GM12878 (cell line): ENCODE data around the gene FAM222B. TPM values are rescaled to one million over a fixed set of nuclear protein-coding genes. Genes with fewer than 3 reads are reported as not detected.

Source experiments
- ATAC-seq: fragments of 200-7000 bp; cut with Tn5 transposase; 3 replicates; pipeline ENCODE4 v1.9.1; 2020; ENCODE audit warnings: mild to moderate bottlenecking, moderate library complexity
- BruUV-seq: library from RNA; stranded (reverse); fragments of 400-500 nt; replicated peaks from 2 replicates; lab custom pipeline; 2021; lab: Mats Ljungman, UMichigan
- CTCF ChIA-PET: fragments of 300-600 bp; sonication (Branson Sonifier 250); formaldehyde crosslinking; extraction: SDS; loops from one replicate; lab custom pipeline; 2021; ENCODE audit warnings: inconsistent platforms; lab: Yijun Ruan, JAX
- POLR2A ChIA-PET: fragments of 350-600 bp; formaldehyde crosslinking; extraction: SDS; loops from one replicate; lab custom pipeline; 2021; ENCODE audit warnings: inconsistent platforms; lab: Charles Lee
- RAD21 ChIA-PET: fragments of 300-600 bp; sonication (Branson Sonifier 250); formaldehyde crosslinking; loops from one replicate; lab custom pipeline; 2023; ENCODE audit warnings: antibody characterized with exemption; ENCODE audit not compliant: unreplicated experiment; lab: Charles Lee
- SMC1A ChIA-PET: fragments of 300-600 bp; sonication (Branson Sonifier 250); formaldehyde crosslinking; loops from one replicate; lab custom pipeline; 2023; ENCODE audit not compliant: unreplicated experiment, uncharacterized antibody; lab: Charles Lee
- DNase-seq: peaks from one replicate; pipeline ENCODE4 v3.0.0-alpha.2; 2011; ENCODE audit warnings: low read depth, low spot score
- FAIRE-seq: peaks from 3 replicates; lab custom pipeline; 2011; peaks lifted over from hg19 to GRCh38; lab: Jason Lieb, UNC
- H2AFZ ChIP-seq: 2 replicates; pipeline ENCODE4 v1.6.0; 2011; ENCODE audit warnings: low read depth, low read length, control low read depth; ENCODE audit not compliant: control insufficient read depth
- H3K27ac ChIP-seq: 2 replicates; pipeline ENCODE4 v1.5.1; 2011; ENCODE audit warnings: control low read depth; ENCODE audit not compliant: control insufficient read depth, insufficient read depth
- H3K27me3 ChIP-seq, 2 experiments: replicated peaks in 1 of 2; 2 replicates each; pipeline versions ENCODE4 v1.6.0 to v1.6.1; 2011; ENCODE audit warnings: low read length in 1 of 2; ENCODE audit not compliant: control insufficient read depth in 2 of 2, insufficient read depth in 2 of 2
- H3K36me3 ChIP-seq, 2 experiments: 2 replicates each; pipeline ENCODE4 v1.5.1; 2011; ENCODE audit warnings: low read length in 1 of 2; ENCODE audit not compliant: control insufficient read depth in 2 of 2, insufficient read depth in 2 of 2
- H3K4me1 ChIP-seq: 2 replicates; pipeline ENCODE4 v1.6.1; 2011; ENCODE audit warnings: mild to moderate bottlenecking, low read length, moderate library complexity, mixed read lengths; ENCODE audit not compliant: control insufficient read depth, insufficient read depth
- H3K4me2 ChIP-seq: 2 replicates; pipeline ENCODE4 v1.6.0; 2011; ENCODE audit warnings: control low read depth; ENCODE audit not compliant: control insufficient read depth, insufficient read depth
- H3K4me3 ChIP-seq: fragments of 200-600 bp; sonication (generic); 2 replicates; pipeline ENCODE4 v1.5.1; 2016
- H3K79me2 ChIP-seq: 2 replicates; pipeline ENCODE4 v1.6.0; 2011; ENCODE audit warnings: low read length; ENCODE audit not compliant: control insufficient read depth, insufficient read depth
- H3K9ac ChIP-seq: 2 replicates; pipeline ENCODE4 v1.8.0; 2011; ENCODE audit warnings: low read length, control low read depth, mixed read lengths; ENCODE audit not compliant: control insufficient read depth, insufficient read depth
- H3K9me3 ChIP-seq: replicated peaks from 3 replicates; pipeline ENCODE4 v1.5.1; 2011; ENCODE audit warnings: mild to moderate bottlenecking, low read length; ENCODE audit not compliant: control insufficient read depth, insufficient read depth
- H4K20me1 ChIP-seq: 2 replicates; pipeline ENCODE4 v1.6.0; 2011; ENCODE audit not compliant: control insufficient read depth, insufficient read depth
- EED ChIP-seq: sonication (generic); IDR thresholded peaks from 2 replicates; pipeline ENCODE4 v1.6.1; 2016; ENCODE audit warnings: antibody characterized with exemption, low read depth
- FOXK2 ChIP-seq: fragments of 450-650 bp; IDR thresholded peaks from 2 replicates; pipeline ENCODE4 v1.6.1; 2017; ENCODE audit warnings: mild to moderate bottlenecking, moderate library complexity
- HDAC2 ChIP-seq: fragments of 200-600 bp; sonication (generic); IDR thresholded peaks from 2 replicates; pipeline ENCODE4 v1.6.1; 2017
- HDAC6 ChIP-seq: fragments of 200-600 bp; sonication (generic); IDR thresholded peaks from one replicate; pipeline ENCODE4 v1.8.0; 2017; ENCODE audit warnings: antibody characterized with exemption; ENCODE audit not compliant: unreplicated experiment
- NFXL1 ChIP-seq: fragments of 450-650 bp; IDR thresholded peaks from 2 replicates; pipeline ENCODE4 v1.6.1; 2017; ENCODE audit warnings: antibody characterized with exemption, mild to moderate bottlenecking, borderline replicate concordance
- POLR2A ChIP-seq: IDR thresholded peaks from 2 replicates; pipeline ENCODE4 v1.6.1; 2011; ENCODE audit warnings: low read depth, mild to moderate bottlenecking, low read length
- ZBTB11 ChIP-seq: fragments of 450-650 bp; formaldehyde crosslinking; IDR thresholded peaks from 2 replicates; pipeline ENCODE4 v1.5.0; 2022; ENCODE audit warnings: mild to moderate bottlenecking, missing genetic modification characterization
- whole genome bisulfite sequencing: methylation state at CpG from one replicate; pipeline ENCODE4 v1.1.6; 2016; ENCODE audit warnings: low lambda C conversion rate; ENCODE audit not compliant: insufficient replicate concordance, insufficient coverage; ENCODE audit errors: missing lambda C conversion rate; 5-methylcytosine and 5-hydroxymethylcytosine counted together
- in situ Hi-C: fragments of 300-500 bp; cut with MboI; formaldehyde crosslinking; loops from 9 replicates; pipeline ENCODE4 v1.14.3; 2018; ENCODE audit warnings: mixed read lengths
- intact Hi-C: fragments of 100-400 bp; cut with micrococcal nuclease; formaldehyde crosslinking; loops from one replicate; pipeline ENCODE4 v1.14.2; 2022; ENCODE audit not compliant: unreplicated experiment
- polyA plus RNA-seq, 11 experiments: library from polyadenylated mRNA; depleted of rRNA in 4 of 11; unstranded in 6 of 11; stranded (reverse) in 5 of 11; fragments of >200 nt; fragmentation: Nextera tagmentation in 4 of 11; fragmentation: Illumina TruSeq in 1 of 11; extraction: Ambion mirVana in 4 of 11; extraction: Trizol in 1 of 11; gene quantifications; 1 replicate in 1 of 11; 2 replicates in 10 of 11; pipeline versions ENCODE4 v1.2.1 to v1.2.3, GENCODE V29; 2011 to 2016; ENCODE audit warnings: inconsistent platforms in 2 of 11, missing spikeins in 2 of 11, low read depth in 1 of 11
- total RNA-seq, 4 experiments: library from RNA; depleted of rRNA in 3 of 4; stranded (reverse); fragments of >200 nt in 3 of 4; fragmentation: Illumina TruSeq in 1 of 4; extraction: Trizol in 1 of 4; gene quantifications; 2 replicates each; pipeline versions ENCODE4 v1.2.1 to v1.2.3, GENCODE V29; 2013 to 2021

Gene FAM222B
- total and polyA plus RNA-seq, 10 of the 15 experiments (the other 5 are each of a cell fraction or from before 2014, with no cell fraction given) = 2.8 to 18.3 (median 6.4) TPM

- CTCF ChIA-PET = interaction anchor here (1.2 kb wide), 1 partner anchor 195 kb away, joined by 3 read pairs; no protein-coding TSS in a partner anchor
- BruUV-seq = no TSS peak
- TF ChIP-seq EED (no peak), HDAC2 (no peak), HDAC6 (no peak), POLR2A (peak; percentile 37; the same call in 1 of the 2 replicates), ZBTB11 (CRISPR knock-in tag) (no peak), FOXK2 (no peak), NFXL1 (no peak)
- TF ChIP-seq, all 136 proteins: peak for 1
- SMC1A ChIA-PET = interaction anchor here (1.2 kb wide), 1 partner anchor 91 kb away, joined by 4 read pairs; no protein-coding TSS in a partner anchor
- WGBS = 95% methylated on average over 32 of the region's 32 CpGs
- RAD21 ChIA-PET = no interaction called here
- no peaks in the 10 kb centered on the region for H3K79me2 ChIP-seq
- H3K4me1 ChIP-seq = peaks cover 14% of the 10 kb centered on the region
- H3K27me3 ChIP-seq = no peaks in the 10 kb centered on the region
- intact Hi-C loops (no loop called here), in situ Hi-C loops (no loop called here)
- ATAC-seq (no peak), DNase-seq (no peak), FAIRE-seq (no peak)
- H3K4me3 ChIP-seq = no peak overlapping the region
- no peak overlapping the region for H2AFZ ChIP-seq
- H3K9ac ChIP-seq = no peak overlapping the region
- peaks cover 8 to 26% of the 10 kb centered on the region in 2 experiments for H3K36me3 ChIP-seq
- no peaks in the 10 kb centered on the region for H3K9me3 ChIP-seq
- H3K27ac ChIP-seq = no peak overlapping the region
- H3K4me2 ChIP-seq = no peak overlapping the region
- no peaks in the 10 kb centered on the region; the same call in 1 of the 2 replicates for H4K20me1 ChIP-seq
- POLR2A ChIA-PET = no interaction called here
These were observed 84.0 kb downstream of the FAM222B start for GRCh38 chr17:28758411-28759121.
